HEK293T (cell line): ENCODE measurements around the gene METTL25B.

Experiments
- FOXA1 ChIP-seq: fragments of 450-650 bp; IDR thresholded peaks from 2 replicates; pipeline ENCODE4 v1.6.1; 2016; ENCODE audit warnings: mild to moderate bottlenecking
- TF ChIP-seq, protein P1 (sequence below): fragments of 450-650 bp; IDR thresholded peaks from 2 replicates; pipeline ENCODE4 v1.6.1; 2016

DNA sequence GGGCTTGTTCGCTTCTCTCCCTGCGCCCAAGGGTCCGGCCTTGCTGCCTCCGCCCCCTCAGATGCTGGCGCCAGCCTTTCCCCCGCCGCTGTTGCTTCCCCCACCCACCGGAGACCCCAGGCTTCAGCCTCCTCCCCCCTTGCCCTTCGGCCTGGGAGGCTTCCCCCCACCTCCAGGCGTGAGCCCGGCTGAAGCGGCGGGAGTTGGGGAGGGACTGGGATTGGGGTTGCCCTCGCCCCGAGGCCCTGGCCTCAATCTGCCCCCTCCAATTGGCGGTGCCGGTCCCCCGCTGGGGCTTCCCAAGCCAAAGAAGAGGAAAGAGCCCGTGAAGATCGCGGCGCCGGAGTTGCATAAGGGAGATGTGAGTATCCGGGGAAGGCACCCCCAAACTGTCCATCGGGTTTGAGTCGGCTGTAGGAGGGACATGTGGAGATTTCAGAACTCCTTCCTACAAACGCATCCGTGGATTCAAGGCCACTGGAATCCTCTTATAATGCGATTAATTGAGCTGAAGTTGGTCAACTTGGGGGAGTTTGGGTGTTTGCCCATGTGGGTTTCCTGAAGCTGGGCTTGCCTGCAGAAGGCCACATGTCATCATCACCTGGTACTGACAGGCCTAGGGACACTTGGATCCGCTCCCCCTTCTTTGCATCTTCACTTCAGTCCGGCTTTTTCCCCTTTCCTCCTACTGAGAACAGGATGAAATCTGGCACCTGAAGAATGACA, 39.8 kb downstream of the METTL25B start:
- TF ChIP-seq FOXA1, result no peak
- TF ChIP-seq, protein P1, sequence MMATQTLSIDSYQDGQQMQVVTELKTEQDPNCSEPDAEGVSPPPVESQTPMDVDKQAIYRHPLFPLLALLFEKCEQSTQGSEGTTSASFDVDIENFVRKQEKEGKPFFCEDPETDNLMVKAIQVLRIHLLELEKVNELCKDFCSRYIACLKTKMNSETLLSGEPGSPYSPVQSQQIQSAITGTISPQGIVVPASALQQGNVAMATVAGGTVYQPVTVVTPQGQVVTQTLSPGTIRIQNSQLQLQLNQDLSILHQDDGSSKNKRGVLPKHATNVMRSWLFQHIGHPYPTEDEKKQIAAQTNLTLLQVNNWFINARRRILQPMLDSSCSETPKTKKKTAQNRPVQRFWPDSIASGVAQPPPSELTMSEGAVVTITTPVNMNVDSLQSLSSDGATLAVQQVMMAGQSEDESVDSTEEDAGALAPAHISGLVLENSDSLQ, result no peak
